Measurements from ENCODE around the gene DRD1.

The DRD1 gene

GRCh38 chr5:175417384-175417783, 26.6 kb downstream of the DRD1 start:
- 0 out of 2 replicates have a peak, but pooled peaks cover 3% of the 10 kb centered on the region for H3K9me2 ChIP-seq (replicated peaks; ENCODE audit: insufficient read depth, low read length)
- H3K27ac ChIP-seq (ENCODE audit: low read depth, low read length), result no peak overlapping the region
- no peak for TF ChIP-seq CTCF (IDR thresholded peaks at IDR 0.05; ENCODE audit: insufficient read depth, low read length, poor library complexity, severe bottlenecking)
- no peak for TF ChIP-seq EZH2phosphoT487 (conservative IDR thresholded peaks at IDR 0.05; ENCODE audit: low read length)
- no peak overlapping the region for H2AFZ ChIP-seq (ENCODE audit: low read depth, low read length, severe bottlenecking)
- no peak overlapping the region for H3K9ac ChIP-seq (ENCODE audit: low read length)
- no peaks in the 10 kb centered on the region for H3K27me3 ChIP-seq (ENCODE audit: low read length)
- H3K79me2 ChIP-seq (ENCODE audit: insufficient read depth, low read length), result no peaks in the 10 kb centered on the region
- H3K4me3 ChIP-seq (ENCODE audit: insufficient read depth, low read length, poor library complexity, severe bottlenecking), result no peak overlapping the region
- H3K36me3 ChIP-seq (ENCODE audit: low read length), result no peaks in the 10 kb centered on the region
- no peak overlapping the region for H3K4me2 ChIP-seq (ENCODE audit: low read depth, low read length, poor library complexity, severe bottlenecking)
- no peaks in the 10 kb centered on the region for H4K20me1 ChIP-seq (ENCODE audit: low read depth, low read length)
- H3K9me3 ChIP-seq (ENCODE audit: insufficient read depth, low read length), result 0 out of 2 replicates have a peak, but pooled peaks cover 4% of the 10 kb centered on the region
- no peaks in the 10 kb centered on the region for H3F3A ChIP-seq (ENCODE audit: insufficient read depth)

GRCh38 chr5:175415303-175415702, 28.7 kb downstream of the DRD1 start:
- 0 out of 2 replicates have a peak, but pooled peaks cover 3% of the 10 kb centered on the region for H3K9me2 ChIP-seq (replicated peaks; ENCODE audit: insufficient read depth, low read length)
- no peak overlapping the region for H3K4me3 ChIP-seq (ENCODE audit: insufficient read depth, low read length, poor library complexity, severe bottlenecking)
- H4K20me1 ChIP-seq (ENCODE audit: low read depth, low read length), result no peaks in the 10 kb centered on the region
- no peak overlapping the region for H3K27ac ChIP-seq (ENCODE audit: low read depth, low read length)
- H3K36me3 ChIP-seq (ENCODE audit: low read length), result no peaks in the 10 kb centered on the region
- no peaks in the 10 kb centered on the region for H3F3A ChIP-seq (ENCODE audit: insufficient read depth)
- no peak overlapping the region for H2AFZ ChIP-seq (ENCODE audit: low read depth, low read length, severe bottlenecking)
- H3K9me3 ChIP-seq (ENCODE audit: insufficient read depth, low read length), result 0 out of 2 replicates have a peak, but pooled peaks cover 4% of the 10 kb centered on the region
- H3K79me2 ChIP-seq (ENCODE audit: insufficient read depth, low read length), result no peaks in the 10 kb centered on the region
- TF ChIP-seq CTCF (IDR thresholded peaks at IDR 0.05; ENCODE audit: insufficient read depth, low read length, poor library complexity, severe bottlenecking) (no peak), EZH2phosphoT487 (conservative IDR thresholded peaks at IDR 0.05; ENCODE audit: low read length) (no peak)
- no peak overlapping the region for H3K4me2 ChIP-seq (ENCODE audit: low read depth, low read length, poor library complexity, severe bottlenecking)
- H3K9ac ChIP-seq (ENCODE audit: low read length), result no peak overlapping the region
- H3K27me3 ChIP-seq (ENCODE audit: low read length), result no peaks in the 10 kb centered on the region

DNA sequence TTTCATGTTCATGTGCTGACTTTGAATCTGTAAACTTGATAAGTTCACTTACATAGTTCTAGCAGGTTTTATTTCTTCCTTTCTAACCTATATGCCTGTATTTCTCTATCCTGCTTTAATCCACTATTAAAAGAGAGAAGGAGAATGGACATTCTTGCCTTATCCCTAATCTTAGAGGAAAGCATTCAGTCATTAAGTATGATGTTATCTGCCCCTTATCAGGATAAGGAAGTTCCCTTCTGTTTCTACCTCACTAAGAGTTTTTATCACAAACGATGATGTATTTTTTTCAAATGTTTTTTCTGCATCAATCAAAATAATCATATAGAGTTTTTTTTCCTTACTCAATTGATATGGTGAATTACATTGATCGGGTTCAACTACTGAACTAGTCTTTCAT, 33.1 kb downstream of the DRD1 start:
- Histone ChIP-seq H3F3A (ENCODE audit: insufficient read depth) (no peaks in the 10 kb centered on the region), H2AFZ (ENCODE audit: low read depth, low read length, severe bottlenecking) (no peak overlapping the region), H3K4me3 (ENCODE audit: insufficient read depth, low read length, poor library complexity, severe bottlenecking) (no peak overlapping the region), H3K79me2 (ENCODE audit: insufficient read depth, low read length) (no peaks in the 10 kb centered on the region), H3K4me2 (ENCODE audit: low read depth, low read length, poor library complexity, severe bottlenecking) (no peak overlapping the region), H3K9ac (ENCODE audit: low read length) (no peak overlapping the region), H3K9me3 (ENCODE audit: insufficient read depth, low read length) (0 out of 2 replicates have a peak, but pooled peaks cover 4% of the 10 kb centered on the region), H3K27ac (ENCODE audit: low read depth, low read length) (no peak overlapping the region), H3K9me2 (replicated peaks; ENCODE audit: insufficient read depth, low read length) (no peaks in the 10 kb centered on the region), H3K27me3 (ENCODE audit: low read length) (no peaks in the 10 kb centered on the region), H4K20me1 (ENCODE audit: low read depth, low read length) (no peaks in the 10 kb centered on the region), H3K36me3 (ENCODE audit: low read length) (no peaks in the 10 kb centered on the region)
- no peak for TF ChIP-seq EZH2phosphoT487 (conservative IDR thresholded peaks at IDR 0.05; ENCODE audit: low read length)
- no peak for TF ChIP-seq CTCF (IDR thresholded peaks at IDR 0.05; ENCODE audit: insufficient read depth, low read length, poor library complexity, severe bottlenecking)
